Mesodermal cell (in vitro differentiated cells): ENCODE results near the gene NXPH4.

Experiments
- H3K27ac ChIP-seq: 2 replicates; pipeline ENCODE4 v1.7.0; 2013; ENCODE audit warnings: mild to moderate bottlenecking, low read depth, low read length, moderate library complexity; ENCODE audit not compliant: severe bottlenecking
- H3K36me3 ChIP-seq: 2 replicates; pipeline ENCODE4 v1.7.1; 2013; ENCODE audit warnings: mild to moderate bottlenecking, low read length, moderate library complexity; ENCODE audit not compliant: control insufficient read depth, insufficient read depth
- H3K4me1 ChIP-seq: one replicate; pipeline ENCODE4 v1.7.1; 2013; ENCODE audit warnings: mild to moderate bottlenecking, low read length; ENCODE audit not compliant: insufficient read depth, control insufficient read depth, poor library complexity, severe bottlenecking
- H3K4me3 ChIP-seq: 2 replicates; pipeline ENCODE4 v1.7.0; 2013; ENCODE audit warnings: low read length, control low read depth, mild to moderate bottlenecking; ENCODE audit not compliant: insufficient read depth, poor library complexity, severe bottlenecking; ENCODE audit errors: extremely low read depth
- H3K9me3 ChIP-seq: 2 replicates; pipeline ENCODE4 v1.7.1; 2013; ENCODE audit warnings: mild to moderate bottlenecking, low read length, moderate library complexity; ENCODE audit not compliant: control insufficient read depth
- WGBS, 2 experiments: methylation state at CpG; one replicate each; pipeline ENCODE4 v1.1.5; 2013; ENCODE audit warnings: missing lambda C conversion rate in 2 of 2; ENCODE audit not compliant: insufficient coverage in 2 of 2; 5-methylcytosine and 5-hydroxymethylcytosine counted together

NXPH4 gene

DNA sequence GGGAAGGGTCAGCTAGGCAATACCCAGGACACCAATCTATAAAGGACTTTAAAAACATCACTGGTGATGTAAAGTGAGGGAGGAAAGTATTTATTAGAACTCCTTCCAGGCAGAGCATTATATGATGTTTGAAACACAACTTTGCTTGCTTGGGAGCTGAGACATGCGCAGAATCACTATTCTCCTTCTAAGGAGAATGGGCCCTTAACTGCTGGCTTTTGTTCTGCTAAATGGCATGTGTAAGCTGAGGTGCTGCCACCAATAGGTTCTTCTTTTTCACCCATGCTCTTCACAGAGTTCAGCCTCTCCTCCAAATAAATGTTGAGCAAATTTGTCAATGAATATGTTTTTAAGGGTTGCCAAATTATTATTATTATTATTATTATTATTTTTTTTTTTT is 30.4 kb downstream of the NXPH4 start:
- 71% methylated on average over 1 of the region's 1 CpG; no CpG with 5 or more reads in 1 of the 2 experiments for WGBS, 2 experiments
- H3K4me3 ChIP-seq: no peak overlapping the region

GRCh38 chr12:57248934-57249742 is 32.5 kb downstream of the NXPH4 start:
- H3K27ac ChIP-seq: no peak overlapping the region
- H3K9me3 ChIP-seq: no peaks in the 10 kb centered on the region
- 83 to 100% methylated on average over 1 to 3 of the region's 7 CpGs for WGBS, 2 experiments
- H3K36me3 ChIP-seq: peaks cover 3% of the 10 kb centered on the region
- no peak overlapping the region for H3K4me3 ChIP-seq
- peaks cover 3% of the 10 kb centered on the region for H3K4me1 ChIP-seq

More for the DNA sequence above, 30.4 kb downstream of the NXPH4 start:
- H3K4me1 ChIP-seq: peaks cover 3% of the 10 kb centered on the region
- no peak overlapping the region for H3K27ac ChIP-seq
- H3K9me3 ChIP-seq: no peaks in the 10 kb centered on the region
- no peaks in the 10 kb centered on the region for H3K36me3 ChIP-seq

DNA sequence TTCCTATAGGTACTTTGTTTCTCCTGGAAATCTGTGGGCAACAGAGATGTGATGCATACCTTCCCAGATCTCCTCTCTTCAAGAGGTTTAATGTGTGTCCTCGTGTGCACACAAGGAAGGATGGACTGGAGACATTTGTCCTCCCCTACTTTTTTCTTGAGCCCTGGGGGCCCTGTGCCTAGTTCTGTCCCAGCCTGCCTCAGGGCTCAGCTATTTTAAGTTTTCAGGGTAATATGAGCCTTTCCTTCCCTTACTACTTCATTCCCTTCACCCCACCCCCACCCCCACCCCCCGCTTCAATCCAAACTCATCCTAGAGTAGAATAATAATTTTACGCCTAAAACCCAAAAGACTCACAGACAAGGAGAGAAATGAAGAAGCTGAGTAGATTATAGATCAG is 33.9 kb downstream of the NXPH4 start:
- peaks cover 3% of the 10 kb centered on the region for H3K36me3 ChIP-seq
- WGBS, 2 experiments: 100% methylated on average over 1 of the region's 3 CpGs
- no peak overlapping the region for H3K4me3 ChIP-seq
- no peak overlapping the region for H3K27ac ChIP-seq
- H3K9me3 ChIP-seq: no peaks in the 10 kb centered on the region
- peaks cover 6% of the 10 kb centered on the region for H3K4me1 ChIP-seq

DNA sequence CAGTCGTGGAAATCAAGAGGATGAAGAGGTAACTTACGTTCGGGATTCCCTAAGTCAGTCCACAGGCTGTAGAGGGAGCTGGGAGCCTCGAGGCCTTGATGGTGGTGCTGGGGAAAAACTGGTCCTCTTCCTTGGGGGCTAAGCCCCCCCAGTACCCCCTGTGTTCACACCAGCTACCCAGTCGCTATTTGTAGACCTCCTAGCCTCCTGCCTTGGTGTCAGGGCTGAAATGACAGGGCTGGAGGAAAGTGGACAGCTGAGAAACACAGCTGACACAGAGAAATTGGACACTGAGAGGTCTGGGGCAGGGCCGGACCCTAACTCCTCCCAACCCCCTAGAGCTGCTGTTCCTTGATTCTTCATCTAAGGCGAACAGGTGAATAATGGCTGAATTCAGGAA is 34.4 kb downstream of the NXPH4 start, which contains the start of gene STAC3:
STAC3 (minus strand) TSS at position 232 of the 400 bp plus-strand sequence. CDS start 1,551 bp downstream, outside the sequence.
- H3K4me1 ChIP-seq: peaks cover 9% of the 10 kb centered on the region
- no peak within 1 kb of the TSS for H3K4me3 ChIP-seq
- no peak within 1 kb of the TSS for H3K27ac ChIP-seq
- no peaks in the 10 kb centered on the region for H3K9me3 ChIP-seq
- 30 to 72% methylated on average over 3 to 4 of the region's 7 CpGs for WGBS, 2 experiments
- H3K36me3 ChIP-seq: peaks cover 7% of the 10 kb centered on the region

- no peaks in the 10 kb centered on the region for H3K9me3 ChIP-seq
- peaks cover 33% of the 10 kb centered on the region for H3K36me3 ChIP-seq
- peaks cover 9% of the 10 kb centered on the region for H3K4me1 ChIP-seq
- no peak overlapping the region for H3K4me3 ChIP-seq
- 88 to 92% methylated on average over 11 of the region's 14 CpGs for WGBS, 2 experiments
- H3K27ac ChIP-seq: no peak overlapping the region
These were observed 38.1 kb downstream of the NXPH4 start for GRCh38 chr12:57254506-57255280.

GRCh38 chr12:57255916-57256315 is 39.3 kb downstream of the NXPH4 start:
- H3K4me1 ChIP-seq: peaks cover 7% of the 10 kb centered on the region
- H3K27ac ChIP-seq: no peak overlapping the region
- H3K36me3 ChIP-seq: peaks cover 33% of the 10 kb centered on the region
- WGBS, 2 experiments: 96 to 100% methylated on average over 4 of the region's 6 CpGs
- no peaks in the 10 kb centered on the region for H3K9me3 ChIP-seq
- H3K4me3 ChIP-seq: no peak overlapping the region

- Histone ChIP-seq H3K27ac (no peak overlapping the region), H3K4me3 (no peak overlapping the region), H3K9me3 (no peaks in the 10 kb centered on the region), H3K4me1 (peaks cover 9% of the 10 kb centered on the region), H3K36me3 (peaks cover 34% of the 10 kb centered on the region)
- WGBS, 2 experiments: 82 to 90% methylated on average over 5 of the region's 6 CpGs
These were observed 42.7 kb downstream of the NXPH4 start for GRCh38 chr12:57258977-57259970.

GRCh38 chr12:57260366-57260765 is 43.8 kb downstream of the NXPH4 start:
- peaks cover 38% of the 10 kb centered on the region for H3K36me3 ChIP-seq
- 67 to 85% methylated on average over 3 of the region's 4 CpGs for WGBS, 2 experiments
- peaks cover 7% of the 10 kb centered on the region for H3K4me1 ChIP-seq
- H3K27ac ChIP-seq: no peak overlapping the region
- no peak overlapping the region for H3K4me3 ChIP-seq
- no peaks in the 10 kb centered on the region for H3K9me3 ChIP-seq

DNA sequence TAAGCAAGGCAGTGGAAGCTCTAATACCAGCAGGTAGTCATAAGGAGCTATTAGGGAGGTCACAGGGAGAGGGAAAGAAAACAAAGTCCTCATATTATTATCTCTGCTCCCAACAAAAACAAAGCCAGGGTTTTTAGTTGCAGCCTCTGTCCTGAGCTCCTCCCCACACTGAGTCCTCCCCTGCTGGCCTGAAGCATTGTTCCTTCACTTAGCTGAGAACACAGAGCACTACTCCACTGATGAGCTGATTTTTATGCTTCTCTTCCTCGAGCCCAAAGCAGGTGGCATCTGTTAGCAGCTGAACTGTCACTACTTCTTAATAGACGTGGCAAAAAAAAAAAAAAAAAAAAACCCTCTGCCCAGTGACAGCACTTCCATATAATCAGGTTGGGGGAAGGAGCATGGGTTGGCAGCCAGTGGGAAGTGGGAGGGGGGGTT is 44.9 kb downstream of the NXPH4 start:
- no peak overlapping the region for H3K27ac ChIP-seq
- no peak overlapping the region for H3K4me3 ChIP-seq

More for the DNA sequence above, 44.9 kb downstream of the NXPH4 start:
- H3K4me1 ChIP-seq: peaks cover 3% of the 10 kb centered on the region
- peaks cover 33% of the 10 kb centered on the region for H3K36me3 ChIP-seq
- H3K9me3 ChIP-seq: no peaks in the 10 kb centered on the region
- no CpG with 5 or more reads among the region's 2 CpGs for WGBS, 2 experiments
